Frontal cortex (tissue), 4 donors: Measurements from ENCODE around the gene LSAMP. TPM values are rescaled to one million over a fixed set of nuclear protein-coding genes. Genes with fewer than 3 reads are reported as not detected.

Experiments
- DNase-seq, 2 donors: peaks; one replicate each; pipeline ENCODE4 v3.0.0; 2012; ENCODE audit warnings: low spot score in 2 of 2
- FAIRE-seq: peaks from 2 replicates; lab custom pipeline; 2012; peaks lifted over from hg19 to GRCh38; lab: Jason Lieb, UNC
- total RNA-seq: library from RNA; depleted of rRNA; stranded (reverse); fragments of >200 nt; gene quantifications from one replicate; pipeline ENCODE4 v1.2.3, GENCODE V29; 2014
- donor health status: control.
- donor health status: control.
- donor health status: control.

Gene LSAMP
- total RNA-seq, 1 donor from 2014 or later = 59.9 TPM

GRCh38 chr3:115999613-116000012 is 445.7 kb downstream of the LSAMP start:
- FAIRE-seq = no peak
- DNase-seq = no peak

- DNase-seq (peak in 1 of 2 donors; percentile 8), FAIRE-seq (no peak)
Observed at GRCh38 chr3:115999001-115999585, 446.2 kb downstream of the LSAMP start.

- no peak for FAIRE-seq
- no peak for DNase-seq
Observed at GRCh38 chr3:115996420-115997108, 448.7 kb downstream of the LSAMP start.

- DNase-seq = no peak
Observed at GRCh38 chr3:115990669-115991068, 454.6 kb downstream of the LSAMP start.

GRCh38 chr3:115989684-115990421 is 455.4 kb downstream of the LSAMP start:
- no peak for FAIRE-seq
- no peak for DNase-seq

More at GRCh38 chr3:115990669-115991068, 454.6 kb downstream of the LSAMP start:
- FAIRE-seq = no peak

GRCh38 chr3:115986555-115987207 is 458.6 kb downstream of the LSAMP start:
- FAIRE-seq = no peak
- DNase-seq = no peak

- DNase-seq (no peak), FAIRE-seq (no peak)
Observed at GRCh38 chr3:115982629-115983028, 462.7 kb downstream of the LSAMP start.

GRCh38 chr3:115982108-115982507 is 463.2 kb downstream of the LSAMP start:
- FAIRE-seq = no peak
- DNase-seq = no peak

GRCh38 chr3:115980709-115981108 is 464.6 kb downstream of the LSAMP start:
- FAIRE-seq (no peak), DNase-seq (no peak)

- DNase-seq (no peak), FAIRE-seq (no peak)
Observed at GRCh38 chr3:115977866-115978265, 467.4 kb downstream of the LSAMP start.

GRCh38 chr3:115975796-115976195 is 469.5 kb downstream of the LSAMP start:
- no peak for DNase-seq

GRCh38 chr3:115975353-115975752 is 469.9 kb downstream of the LSAMP start:
- no peak for FAIRE-seq

More at GRCh38 chr3:115975796-115976195, 469.5 kb downstream of the LSAMP start:
- FAIRE-seq = no peak

GRCh38 chr3:115974940-115975339 is 470.3 kb downstream of the LSAMP start:
- DNase-seq = no peak
- no peak for FAIRE-seq

More at GRCh38 chr3:115975353-115975752, 469.9 kb downstream of the LSAMP start:
- no peak for DNase-seq

GRCh38 chr3:115968871-115969270 is 476.4 kb downstream of the LSAMP start:
- FAIRE-seq = no peak
- DNase-seq = no peak

GRCh38 chr3:115961380-115961779 is 483.9 kb downstream of the LSAMP start:
- DNase-seq (no peak), FAIRE-seq (no peak)

- FAIRE-seq = no peak
- DNase-seq = no peak
Observed at GRCh38 chr3:115960799-115961198, 484.5 kb downstream of the LSAMP start.

GRCh38 chr3:115958526-115958925 is 486.8 kb downstream of the LSAMP start:
- no peak for DNase-seq
- no peak for FAIRE-seq

- DNase-seq (no peak), FAIRE-seq (no peak)
Observed at GRCh38 chr3:115947325-115947724, 498.0 kb downstream of the LSAMP start.

GRCh38 chr3:115943579-115943978 is 501.7 kb downstream of the LSAMP start:
- DNase-seq = no peak
- no peak for FAIRE-seq

- FAIRE-seq = peak; percentile 68
- no peak for DNase-seq
Observed at GRCh38 chr3:115937054-115937453, 508.2 kb downstream of the LSAMP start.
